NOMO-1 (cell line): ENCODE data around the gene LRRC45.

Experiments
- DNase-seq, 2 experiments: peaks; one replicate each; lab custom pipeline; 2025; ENCODE audit not compliant: unreplicated experiment in 2 of 2; lab: John Stamatoyannopoulos, UW

LRRC45 gene

GRCh38 chr17:82049106-82049505, 26.0 kb downstream of the LRRC45 start:
- DNase-seq: no peak

DNA sequence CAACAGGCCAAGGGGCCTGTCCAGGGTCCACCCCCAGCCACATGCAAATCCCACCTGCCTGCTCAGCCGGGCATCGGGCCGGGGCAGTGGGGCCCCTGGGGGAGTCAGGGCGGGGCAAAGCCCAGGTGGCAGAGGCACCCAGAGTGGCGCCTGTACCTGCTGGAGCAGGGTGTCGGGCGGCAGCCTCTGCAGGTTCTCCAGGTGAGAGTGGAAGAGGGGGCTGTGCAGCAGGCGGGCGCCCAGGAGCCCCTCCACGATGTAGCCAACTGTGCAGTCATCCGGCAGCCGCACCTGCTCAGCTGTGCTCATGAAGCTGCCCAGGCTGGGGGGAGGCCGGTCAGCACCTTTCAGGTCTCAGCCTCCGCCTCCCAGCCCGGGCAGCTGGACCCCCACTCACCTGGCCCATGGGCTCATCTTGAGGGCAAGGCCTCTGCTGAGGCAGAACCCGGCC, 26.4 kb downstream of the LRRC45 start:
- no peak for DNase-seq

- DNase-seq: no peak
Observed at GRCh38 chr17:82050152-82050760, 27.2 kb downstream of the LRRC45 start.

GRCh38 chr17:82050761-82051641, 27.9 kb downstream of the LRRC45 start:
- no peak for DNase-seq

- DNase-seq: peak; percentile 21 to 65
Observed at GRCh38 chr17:82051776-82052637, 28.9 kb downstream of the LRRC45 start, which contains the start of the genes GPS1 and RFNG. GPS1 (plus strand) TSS chr17:82051898; CDS start chr17:82051932, 34 bp downstream. RFNG (minus strand) TSS chr17:82051811; CDS start chr17:82051766, 45 bp downstream.

GRCh38 chr17:82052638-82053059, 29.5 kb downstream of the LRRC45 start:
- no peak for DNase-seq

DNA sequence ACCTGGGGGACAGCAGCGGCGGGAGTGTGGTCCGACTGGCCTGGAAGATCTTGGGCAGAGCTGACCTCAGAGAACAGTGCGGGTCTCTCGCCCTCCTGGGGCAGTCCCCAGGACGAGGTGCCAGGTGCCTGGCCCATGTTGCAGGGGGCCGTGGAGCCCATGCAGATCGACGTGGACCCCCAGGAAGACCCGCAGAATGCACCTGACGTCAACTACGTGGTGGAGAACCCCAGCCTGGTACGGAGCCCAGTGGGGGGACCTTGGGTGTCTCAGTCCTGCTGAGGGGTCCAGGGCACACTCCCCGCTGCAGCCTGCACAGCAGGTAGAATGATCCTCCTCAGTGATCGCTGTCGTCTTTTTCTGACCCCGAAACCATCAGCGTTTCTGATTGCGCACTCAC, 30.0 kb downstream of the LRRC45 start:
- DNase-seq: no peak

GRCh38 chr17:82053556-82054263, 30.6 kb downstream of the LRRC45 start:
- no peak for DNase-seq

GRCh38 chr17:82054351-82055022, 31.4 kb downstream of the LRRC45 start:
- DNase-seq: no peak

DNA sequence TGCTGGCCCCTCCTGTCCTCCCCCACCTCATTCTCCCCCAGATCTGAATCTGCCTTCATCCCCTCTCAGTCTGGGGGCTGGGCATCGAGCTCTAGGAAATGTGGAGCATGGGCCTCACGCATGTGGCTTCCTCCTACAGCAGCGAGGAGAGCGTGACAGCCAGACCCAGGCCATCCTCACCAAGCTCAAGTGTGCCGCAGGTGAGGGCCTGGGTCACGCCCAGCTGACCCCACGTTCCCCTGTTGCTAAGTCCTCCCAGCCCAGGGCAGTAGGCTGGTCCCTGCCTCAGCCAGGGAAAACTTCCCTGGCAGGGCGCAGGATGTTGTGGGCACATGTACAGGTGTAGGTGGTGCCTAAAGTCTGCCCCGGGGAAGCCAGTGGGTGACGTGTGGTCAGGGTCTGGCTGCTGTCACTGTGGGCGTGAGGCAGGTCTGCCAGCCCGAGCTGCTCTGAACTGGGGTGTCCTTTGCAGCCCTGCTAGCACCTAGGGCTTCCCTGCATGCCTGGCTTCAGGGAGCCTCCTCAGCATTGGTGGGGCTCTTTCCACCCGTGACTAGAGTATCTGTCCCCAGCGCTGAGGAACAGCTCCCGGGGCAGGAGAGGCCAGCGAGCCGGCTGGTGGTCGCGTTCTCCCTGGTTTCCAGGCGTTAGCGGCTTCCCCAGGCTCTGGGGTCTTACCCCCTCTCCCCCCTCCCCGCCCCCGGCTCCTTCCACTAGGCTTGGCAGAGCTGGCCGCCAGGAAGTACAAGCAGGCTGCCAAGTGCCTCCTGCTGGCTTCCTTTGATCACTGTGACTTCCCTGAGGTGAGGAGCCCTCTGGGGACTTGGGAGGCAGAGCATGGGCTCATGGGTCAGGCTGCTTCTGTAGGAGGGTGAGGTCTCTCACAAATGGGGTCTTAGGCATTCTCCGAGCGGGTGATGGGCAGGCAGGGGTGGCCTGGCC, 32.2 kb downstream of the LRRC45 start:
- no peak for DNase-seq

DNA sequence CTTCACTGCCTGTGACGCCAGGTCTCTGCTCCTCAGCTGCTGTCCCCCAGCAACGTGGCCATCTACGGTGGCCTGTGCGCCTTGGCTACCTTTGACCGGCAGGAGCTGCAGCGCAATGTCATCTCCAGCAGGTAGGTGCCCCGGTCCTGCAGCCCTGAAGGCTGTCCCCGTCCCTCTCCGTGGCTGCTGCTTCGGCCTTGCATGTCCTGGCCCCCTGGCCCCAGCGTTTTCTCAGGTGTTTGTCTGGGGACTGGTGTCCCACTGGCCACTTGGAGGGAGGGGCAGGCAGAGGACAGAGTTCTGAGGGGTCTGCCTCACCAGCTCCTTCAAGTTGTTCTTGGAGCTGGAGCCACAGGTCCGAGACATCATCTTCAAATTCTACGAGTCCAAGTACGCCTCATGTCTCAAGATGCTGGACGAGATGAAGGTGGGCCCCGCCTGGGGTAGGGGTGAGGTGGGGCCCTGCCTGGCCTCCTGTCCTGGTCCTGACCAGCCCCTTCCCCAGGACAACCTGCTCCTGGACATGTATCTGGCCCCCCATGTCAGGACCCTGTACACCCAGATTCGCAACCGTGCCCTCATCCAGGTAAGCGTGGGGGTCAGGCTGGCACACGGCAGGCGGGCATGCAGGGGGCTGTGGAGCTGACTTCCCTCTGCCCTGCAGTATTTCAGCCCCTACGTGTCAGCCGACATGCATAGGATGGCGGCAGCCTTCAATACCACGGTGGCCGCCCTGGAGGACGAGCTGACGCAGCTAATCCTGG, 33.0 kb downstream of the LRRC45 start:
- DNase-seq: no peak

DNA sequence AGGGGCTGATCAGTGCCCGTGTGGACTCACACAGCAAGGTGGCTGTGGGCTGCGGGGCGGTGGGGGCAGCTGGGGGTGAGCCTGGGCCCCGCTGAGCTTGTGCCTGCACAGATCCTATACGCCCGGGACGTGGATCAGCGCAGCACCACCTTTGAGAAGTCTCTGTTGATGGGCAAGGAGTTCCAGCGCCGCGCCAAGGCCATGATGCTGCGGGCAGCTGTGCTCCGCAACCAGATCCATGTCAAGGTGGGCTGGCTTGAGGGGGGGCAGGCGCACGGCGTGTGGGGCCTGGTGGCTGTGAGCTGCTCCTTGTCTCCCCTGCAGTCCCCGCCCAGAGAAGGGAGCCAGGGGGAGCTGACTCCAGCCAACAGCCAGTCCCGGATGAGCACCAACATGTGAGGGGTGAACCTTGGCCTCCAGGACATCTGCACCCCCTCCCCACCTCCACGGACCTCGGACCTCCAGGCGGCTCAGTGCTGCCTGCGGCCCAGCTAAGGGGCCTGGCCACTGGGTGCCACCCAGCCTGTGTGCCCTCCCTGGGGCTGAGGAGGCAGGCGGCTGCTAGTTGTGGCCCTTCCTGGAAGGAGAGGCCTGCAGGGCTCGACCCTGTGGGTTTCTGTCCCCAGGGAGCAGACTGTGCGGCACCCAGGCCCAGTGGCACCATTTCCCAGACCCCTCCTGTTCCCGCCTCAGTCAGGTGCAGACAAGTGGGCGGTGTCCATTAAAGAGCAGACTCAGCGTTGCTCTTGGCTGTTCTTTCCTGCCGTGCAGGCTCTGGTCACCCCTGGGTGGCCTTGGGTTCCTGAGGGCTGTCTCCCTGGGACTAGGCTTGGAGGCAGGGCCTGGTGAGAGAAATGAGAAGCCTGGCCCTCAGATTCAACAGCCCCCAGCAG, 33.9 kb downstream of the LRRC45 start:
- no peak for DNase-seq

GRCh38 chr17:82058230-82058854, 35.2 kb downstream of the LRRC45 start:
- no peak for DNase-seq

GRCh38 chr17:82058855-82059249, 35.7 kb downstream of the LRRC45 start:
- DNase-seq: no peak

DNA sequence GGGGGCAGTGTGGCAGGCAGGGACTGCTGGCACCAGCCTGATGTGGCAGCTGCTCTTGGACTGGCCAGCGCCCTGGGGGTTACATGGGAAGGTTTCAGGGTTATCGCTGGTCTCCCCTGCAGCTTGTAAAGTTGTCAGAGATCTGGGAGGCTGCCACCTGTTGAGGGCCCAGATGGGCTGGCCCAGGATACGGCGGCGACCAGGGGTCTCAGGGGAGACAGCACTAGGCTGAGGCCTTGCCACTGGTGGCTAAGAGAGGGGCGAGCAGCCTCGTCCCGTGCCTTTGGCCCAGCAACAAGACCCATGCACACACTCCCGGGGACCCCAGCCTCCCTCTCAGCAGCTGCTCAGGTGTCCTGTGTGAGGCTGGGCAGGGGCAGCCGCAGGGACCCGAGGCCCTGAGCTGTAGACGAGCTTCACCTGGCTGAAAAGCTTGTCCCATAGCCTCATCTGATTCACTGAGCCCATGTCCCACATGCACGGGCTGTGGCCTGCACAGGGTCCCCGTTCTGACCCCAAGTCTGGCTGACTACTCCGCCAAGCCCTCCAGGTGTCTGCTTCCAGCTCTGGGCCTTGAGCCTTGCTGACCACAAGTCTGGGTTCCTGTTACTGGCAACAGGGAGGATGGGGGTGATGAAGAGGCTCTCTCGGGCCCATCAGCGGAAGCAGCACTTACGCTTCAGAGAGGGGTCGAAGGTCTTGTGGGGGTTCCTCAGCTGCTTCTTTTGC, 36.3 kb downstream of the LRRC45 start:
- DNase-seq: no peak

DNA sequence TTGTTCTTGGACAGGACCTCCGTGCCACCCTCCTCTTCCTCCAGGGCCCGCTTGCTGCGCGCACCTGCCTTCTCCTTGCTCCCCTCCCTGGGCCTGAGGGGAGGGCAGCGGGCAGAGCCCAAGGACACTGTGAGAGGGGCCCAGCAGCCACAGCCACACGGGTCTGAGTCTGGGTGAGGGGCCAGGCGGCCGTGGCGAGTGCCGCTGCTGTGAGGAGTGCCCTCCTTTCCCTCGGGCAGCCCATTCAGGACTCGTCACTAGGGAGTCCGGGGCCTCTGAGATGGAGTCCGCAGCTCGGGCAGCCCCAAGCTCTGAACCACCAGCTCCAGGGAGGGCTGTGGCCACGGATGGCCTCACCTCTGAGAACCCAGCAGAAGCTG, 36.9 kb downstream of the LRRC45 start:
- no peak for DNase-seq
